Mesenteric fat pad (tissue), 1 donor: Measurements from ENCODE around the gene CACNG3. TPM values are rescaled to one million over a fixed set of nuclear protein-coding genes. Genes with fewer than 3 reads are reported as not detected.
"Not testable (repeated sequence)": the region's sequence is repeated elsewhere in the genome, so short reads cannot be mapped to it uniquely, and the experiment has no call there.

Experiments
- DNase-seq: peaks from one replicate; pipeline ENCODE4 v3.0.0-alpha.2; 2020; ENCODE audit warnings: low spot score
- total RNA-seq: library from RNA; stranded (reverse); fragmentation: NEBNext Ultra II Directional; extraction: Animal tissue kit (Norgen Biotek cat#: 25700); gene quantifications from one replicate; pipeline ENCODE4 v1.2.1, GENCODE V29; 2021
- donor health status: DM: yes; HTN: yes; CAD: no.

Gene CACNG3
- total RNA-seq, 1 donor from 2014 or later: not detected

DNA sequence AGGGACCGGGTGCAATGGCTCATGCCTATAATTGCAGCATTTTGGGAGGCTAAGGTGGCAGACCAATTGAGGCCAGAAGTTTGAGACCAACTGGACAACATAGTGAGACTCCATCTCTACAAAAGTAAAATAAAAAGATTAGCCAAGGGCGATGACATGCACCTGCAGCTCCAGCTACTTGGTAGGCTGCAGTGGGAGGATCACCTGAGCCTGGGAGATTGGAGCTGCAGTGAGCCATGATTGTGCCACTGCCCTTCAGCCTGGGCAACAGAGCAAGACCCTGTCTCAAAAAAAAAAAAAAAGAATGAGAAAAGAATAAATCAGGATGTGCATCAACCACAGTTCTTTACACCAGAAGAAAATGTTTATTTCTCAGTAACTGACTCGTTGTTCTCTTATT is 76.0 kb downstream of the CACNG3 start:
- DNase-seq: no peak

DNA sequence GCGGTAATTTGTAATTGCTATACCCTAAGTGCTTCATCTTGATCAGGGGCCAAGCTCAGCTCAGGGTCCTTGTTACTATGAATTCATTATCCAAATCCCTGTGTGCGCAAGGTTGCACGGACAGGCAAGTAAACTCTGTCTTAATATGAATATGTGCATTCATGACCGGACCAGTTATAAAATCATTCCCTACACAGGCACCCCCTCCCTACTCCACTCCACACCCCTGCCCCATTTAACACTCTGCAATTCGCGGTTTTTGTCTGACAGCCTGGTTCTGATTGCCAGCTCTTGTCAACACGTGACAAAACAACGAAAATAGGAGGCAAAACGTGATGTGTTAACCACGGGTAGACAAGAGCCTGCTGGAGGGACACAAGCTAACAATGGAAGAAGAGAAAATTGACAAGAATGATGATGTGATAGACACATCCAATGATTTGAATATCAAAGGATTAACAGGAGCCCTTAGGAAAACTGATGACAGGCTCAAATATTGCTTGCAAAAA is 76.5 kb downstream of the CACNG3 start:
- DNase-seq: no peak

DNA sequence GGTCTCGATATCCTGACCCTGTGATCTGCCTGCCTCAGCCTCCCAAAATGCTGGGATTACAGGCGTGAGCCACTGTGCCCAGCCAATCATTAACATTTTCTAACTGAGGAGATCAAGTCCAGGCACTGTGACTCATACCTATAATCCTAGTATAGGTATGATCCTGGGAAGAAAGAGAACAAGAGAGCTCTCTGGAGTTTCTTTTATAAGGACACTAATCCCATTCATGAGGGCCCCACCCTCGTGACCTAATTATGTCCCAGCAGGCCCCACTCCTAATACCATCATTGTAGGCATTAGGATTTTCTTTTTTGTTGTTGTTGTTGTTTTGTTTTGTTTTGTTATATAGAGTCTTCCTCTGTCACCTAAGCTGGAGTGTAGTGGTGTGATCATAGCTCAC is 80.4 kb downstream of the CACNG3 start:
- DNase-seq: no peak

DNA sequence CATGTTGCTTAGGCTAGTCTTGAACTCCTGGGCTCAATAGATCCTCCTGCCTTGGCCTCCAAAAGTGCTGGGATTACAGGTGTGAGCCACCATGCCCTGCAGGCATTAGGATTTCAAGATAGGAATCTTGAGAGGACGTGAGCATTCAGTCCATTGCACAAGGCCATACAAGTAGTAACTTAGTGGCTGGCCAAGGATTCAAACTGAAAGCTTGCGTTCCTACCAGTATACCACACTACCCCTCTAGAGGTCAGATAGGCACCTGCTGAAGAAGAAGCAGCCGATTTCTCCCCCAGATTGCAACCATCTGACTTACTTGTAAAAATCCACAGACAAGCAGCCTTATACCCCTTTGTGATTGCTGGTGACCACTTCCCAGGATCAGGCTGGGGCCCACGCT is 80.9 kb downstream of the CACNG3 start:
- no peak for DNase-seq

DNA sequence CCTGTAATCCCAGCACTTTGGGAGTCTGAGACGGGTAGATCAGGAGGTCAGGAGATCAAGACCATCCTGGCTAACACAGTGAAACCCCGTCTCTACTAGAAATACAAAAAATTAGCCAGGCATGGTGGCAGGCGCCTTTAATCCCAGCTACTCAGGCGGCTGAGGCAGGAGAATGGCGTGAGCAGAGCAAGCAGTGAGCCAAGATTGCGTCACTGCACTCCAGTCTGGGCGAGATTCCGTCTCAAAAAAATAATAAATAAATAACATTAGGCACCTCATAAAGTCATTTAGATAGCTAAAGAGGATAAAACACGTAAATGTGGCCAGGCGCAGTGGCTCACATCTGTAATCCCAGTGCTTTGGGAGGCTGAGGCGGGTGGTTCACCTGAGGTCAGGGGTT is 87.7 kb downstream of the CACNG3 start:
- not testable (repeated sequence) for DNase-seq

DNA sequence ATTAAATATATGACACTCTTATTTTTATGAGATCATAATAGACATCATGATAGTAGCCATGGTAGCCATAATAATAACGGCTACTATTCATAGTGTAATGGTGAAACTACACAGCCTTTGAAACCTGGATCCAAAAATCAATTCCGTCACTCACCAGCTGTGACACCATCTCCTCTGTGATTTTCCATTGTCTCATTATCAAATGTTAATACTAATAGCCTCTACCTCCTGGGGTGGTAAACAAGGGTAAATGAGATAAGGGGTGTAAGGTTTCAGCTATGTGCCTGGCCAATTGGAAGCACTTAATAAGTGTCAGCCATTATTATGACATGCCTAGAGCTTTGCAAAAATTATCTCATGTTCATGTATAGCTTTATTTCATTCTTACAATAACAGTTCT is 88.6 kb downstream of the CACNG3 start:
- no peak for DNase-seq

DNA sequence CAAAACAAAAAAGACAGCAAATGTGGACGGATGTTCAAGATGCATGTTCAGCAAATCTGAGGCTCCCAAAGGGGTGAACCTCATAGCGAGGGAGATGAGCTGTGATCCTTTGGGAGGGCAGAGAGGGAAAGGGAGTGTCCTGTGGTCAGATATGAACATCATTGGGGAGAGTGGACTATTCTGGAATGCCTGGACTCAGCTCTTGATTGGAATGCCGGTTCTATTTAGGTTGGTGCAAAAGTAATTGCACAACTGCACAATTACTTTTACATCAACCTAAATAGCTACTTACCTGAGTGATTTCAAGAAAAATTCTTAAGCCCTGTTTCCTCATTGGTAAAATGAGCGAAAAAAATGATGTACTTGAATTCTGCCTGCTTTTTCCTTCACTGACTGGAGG is 89.6 kb downstream of the CACNG3 start:
- no peak for DNase-seq

DNA sequence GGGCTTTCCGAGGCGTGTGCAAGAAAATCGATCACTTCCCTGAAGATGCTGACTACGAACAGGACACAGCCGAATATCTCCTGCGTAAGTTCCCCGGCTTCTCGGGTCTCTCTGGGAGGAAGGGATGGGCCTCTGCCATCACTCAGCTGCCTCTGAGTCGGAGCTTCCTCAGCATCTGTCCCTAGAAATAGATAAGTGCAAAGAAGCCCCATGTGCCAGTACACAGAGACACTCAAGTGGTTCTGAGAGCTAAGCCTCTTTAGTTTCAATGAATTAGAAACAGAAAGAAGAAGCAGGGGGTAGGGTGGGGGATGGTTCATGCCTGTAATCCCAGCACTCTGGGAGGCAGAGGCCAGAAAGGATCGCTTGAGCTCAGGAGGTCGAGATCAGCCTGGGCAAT is 90.6 kb downstream of the CACNG3 start:
- no peak for DNase-seq

DNA sequence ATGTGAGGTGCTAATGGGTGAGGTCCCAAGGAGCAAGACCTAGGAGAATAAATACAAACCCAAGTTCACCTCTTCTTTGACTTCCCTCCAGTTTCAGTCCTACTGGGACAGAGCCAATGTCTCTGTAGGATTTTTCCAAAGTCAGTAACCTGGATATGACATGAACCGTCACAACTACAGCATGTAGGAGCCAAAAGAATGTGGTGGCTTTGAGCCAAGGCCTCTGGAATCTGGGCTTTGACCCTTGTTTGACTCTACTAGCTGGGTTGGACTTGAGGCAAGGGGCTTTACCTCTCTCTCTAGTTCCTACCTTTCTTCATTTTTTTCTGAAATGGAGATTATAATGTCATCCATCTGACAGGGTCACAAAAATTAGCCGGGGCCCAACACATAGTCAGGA is 91.4 kb downstream of the CACNG3 start:
- DNase-seq: no peak

DNA sequence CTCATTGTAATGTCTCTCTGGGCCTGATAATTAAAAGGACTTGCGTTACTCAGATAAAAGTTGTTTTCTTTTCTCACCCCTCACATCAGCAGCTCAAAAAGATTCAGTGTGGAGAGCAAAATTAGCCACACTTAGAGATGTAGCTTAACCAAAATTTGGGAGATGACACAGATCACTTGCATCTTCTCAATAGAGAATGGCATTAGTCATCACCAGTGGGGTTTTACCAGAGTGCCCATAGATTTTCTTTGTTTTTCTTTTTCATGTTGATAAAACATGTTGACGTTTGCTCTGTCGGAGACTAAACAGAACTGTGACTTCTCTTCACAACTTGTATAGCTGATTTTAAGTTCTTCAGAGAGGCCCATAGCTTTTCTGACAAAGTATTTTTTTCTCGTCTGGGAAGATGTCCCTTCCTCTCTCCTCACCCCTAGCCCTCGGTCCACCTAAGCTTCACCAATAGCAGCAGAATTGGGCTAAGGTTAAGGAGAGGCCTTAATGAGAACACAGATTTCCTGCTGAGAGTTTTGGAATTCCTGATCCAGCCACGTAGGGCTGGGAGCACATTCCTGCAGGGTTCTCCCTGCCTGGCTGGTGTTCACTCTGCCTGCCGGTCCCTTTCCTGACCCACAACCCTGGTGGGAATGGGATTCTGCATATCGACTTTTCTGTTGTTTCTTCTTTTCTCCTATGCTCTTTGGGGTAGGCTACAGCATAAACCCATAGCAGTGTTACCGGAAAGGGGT is 92.6 kb downstream of the CACNG3 start:
- no peak for DNase-seq

DNA sequence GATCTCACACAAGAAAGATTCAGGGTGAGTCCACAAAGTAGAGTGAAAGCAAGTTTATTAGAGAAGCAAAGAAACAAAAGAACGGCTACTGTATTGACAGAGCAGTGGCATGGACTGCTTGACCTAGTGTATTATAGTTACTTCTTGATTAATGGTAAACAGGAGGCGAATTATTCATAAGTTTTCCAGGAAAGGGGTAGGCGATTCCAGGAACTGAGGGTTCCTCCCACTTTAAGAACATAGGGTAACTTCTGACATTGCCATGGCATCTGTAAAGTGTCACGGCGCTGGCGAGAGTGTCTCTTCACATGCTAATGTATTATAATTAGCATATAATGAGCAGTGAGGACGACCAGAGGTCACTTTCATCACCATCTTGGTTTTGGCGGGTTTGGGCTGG is 93.2 kb downstream of the CACNG3 start:
- no peak for DNase-seq

DNA sequence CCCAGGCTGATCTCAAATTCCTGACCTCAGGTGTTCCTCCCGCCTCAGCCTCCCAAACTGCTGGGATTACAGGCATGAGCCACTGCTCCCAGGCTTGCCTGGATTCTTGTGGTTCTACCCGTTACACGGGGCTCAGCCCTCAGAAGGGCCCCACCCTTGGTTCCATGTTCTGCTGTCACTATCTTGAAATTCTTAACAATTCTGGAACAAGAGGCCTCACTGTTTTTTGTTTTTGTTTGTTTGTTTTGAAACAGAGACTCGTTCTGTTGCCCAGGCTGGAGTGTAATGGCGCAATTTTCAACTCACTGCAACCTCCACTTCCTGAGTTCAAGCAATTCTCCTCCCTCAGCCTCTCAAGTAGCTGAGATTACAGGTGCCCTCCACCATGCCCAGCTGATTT is 96.6 kb downstream of the CACNG3 start:
- DNase-seq: no peak

DNA sequence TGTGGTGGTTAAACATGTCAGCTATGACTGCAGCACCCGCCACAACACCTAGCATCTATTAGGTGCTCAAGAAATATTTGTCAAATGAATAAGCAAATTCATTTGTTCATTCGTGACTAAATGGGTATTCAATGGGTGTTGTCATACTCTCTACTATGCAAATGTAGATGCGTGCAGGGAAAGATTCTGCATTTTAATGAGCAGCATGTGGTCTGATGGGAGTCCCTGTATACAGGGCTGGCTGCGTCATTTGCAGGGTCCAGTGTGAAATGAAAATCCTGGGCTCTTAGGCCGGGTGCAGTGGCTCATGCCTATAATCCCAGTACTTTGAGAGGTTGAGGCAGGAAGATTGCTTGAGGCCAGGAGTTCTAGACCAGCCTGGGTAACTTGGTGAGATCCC is 97.5 kb downstream of the CACNG3 start:
- DNase-seq: no peak

DNA sequence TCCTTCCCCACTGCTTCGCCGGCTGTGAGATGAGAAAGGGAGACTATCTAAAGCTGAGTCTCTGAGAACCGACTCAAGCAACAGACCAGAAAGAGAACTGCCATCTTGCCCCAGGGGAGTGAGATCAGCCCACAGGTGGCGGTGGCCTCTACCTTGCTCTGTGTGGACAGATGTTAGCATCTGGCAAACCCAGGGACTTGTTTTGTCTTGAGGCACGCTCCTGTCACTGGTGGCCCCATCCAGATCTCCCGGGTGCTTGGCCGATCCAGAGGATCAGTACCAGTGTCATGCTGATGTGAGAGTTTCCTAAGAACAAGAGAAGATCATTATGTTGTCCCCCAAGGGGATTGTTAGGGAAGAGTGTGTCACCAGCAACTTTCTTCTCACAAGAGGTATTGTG is 101.4 kb downstream of the CACNG3 start:
- DNase-seq: no peak

DNA sequence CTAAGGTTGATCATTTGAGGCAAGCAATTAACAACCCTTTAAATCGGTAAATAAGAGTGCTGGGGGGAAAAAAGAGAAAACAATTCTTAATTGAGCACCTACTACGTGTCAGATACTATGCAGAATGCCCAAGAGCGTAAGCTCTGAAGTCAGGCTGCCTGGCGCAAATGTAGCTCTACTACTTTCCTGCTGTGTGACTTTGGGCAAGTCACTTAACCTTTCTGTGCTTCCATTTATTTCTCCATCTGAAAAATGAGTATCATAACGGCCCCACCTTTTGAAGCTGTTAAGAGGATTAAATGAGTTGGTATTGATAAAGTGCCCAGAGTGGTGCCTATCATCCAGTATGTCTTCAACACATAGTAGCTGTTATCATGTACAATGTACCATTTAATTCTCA is 102.0 kb downstream of the CACNG3 start:
- DNase-seq: no peak

DNA sequence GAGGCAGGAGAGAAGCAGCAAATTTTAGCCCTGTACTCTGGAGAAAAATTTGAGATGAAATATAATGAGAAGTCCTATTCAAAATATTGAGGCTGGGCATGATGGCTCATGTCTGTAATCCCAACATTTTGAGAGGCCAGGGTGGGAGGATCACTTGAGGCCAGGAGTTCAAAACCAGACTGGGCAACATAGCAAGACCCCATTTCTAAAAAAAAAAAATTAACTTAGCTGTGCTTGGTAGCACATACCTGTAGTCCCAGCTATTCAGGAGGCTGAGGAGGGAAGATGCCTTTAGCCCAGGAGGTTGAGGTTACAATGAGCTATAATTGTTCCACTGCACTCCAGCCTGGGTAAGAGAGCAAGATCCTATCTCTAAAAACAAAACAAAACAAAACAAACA is 103.4 kb downstream of the CACNG3 start:
- DNase-seq: no peak

DNA sequence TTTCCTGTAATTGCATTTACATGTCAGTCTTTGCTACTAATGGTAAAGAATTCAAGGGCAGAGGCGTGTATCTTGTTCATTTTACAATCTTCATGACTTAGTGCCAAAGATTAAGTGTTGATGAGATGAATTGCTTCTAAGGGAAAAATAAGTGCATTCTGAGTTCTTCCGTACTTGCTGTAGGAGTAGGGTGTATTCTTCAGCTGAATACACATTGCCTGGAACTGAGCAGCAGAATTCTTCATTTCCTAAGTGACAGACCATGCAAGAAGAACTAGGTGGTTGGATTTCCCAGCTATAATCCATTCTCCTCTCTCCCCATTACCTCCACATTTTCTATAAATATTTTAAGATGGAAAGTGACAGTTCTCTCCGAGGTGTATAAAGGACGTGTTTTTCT is 104.8 kb downstream of the CACNG3 start:
- no peak for DNase-seq

DNA sequence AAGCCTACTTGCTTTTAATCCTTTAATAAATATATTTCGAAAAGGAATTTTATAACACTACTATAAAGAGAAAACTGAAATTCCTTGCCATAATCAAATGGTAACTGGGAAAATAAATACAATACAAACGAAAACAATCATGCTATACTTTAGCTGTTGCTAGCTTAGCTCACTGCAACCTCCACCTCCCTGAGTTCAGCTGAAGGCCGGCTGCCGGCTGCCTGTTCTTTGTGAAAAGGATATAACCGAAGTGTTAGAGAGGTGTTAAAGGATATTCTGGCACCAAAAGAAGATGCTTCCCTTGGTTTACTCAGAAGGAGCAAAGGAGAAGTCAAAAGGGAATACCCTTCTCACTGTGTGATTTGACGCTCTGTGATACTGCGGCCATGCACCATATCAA is 108.5 kb downstream of the CACNG3 start:
- DNase-seq: no peak

DNA sequence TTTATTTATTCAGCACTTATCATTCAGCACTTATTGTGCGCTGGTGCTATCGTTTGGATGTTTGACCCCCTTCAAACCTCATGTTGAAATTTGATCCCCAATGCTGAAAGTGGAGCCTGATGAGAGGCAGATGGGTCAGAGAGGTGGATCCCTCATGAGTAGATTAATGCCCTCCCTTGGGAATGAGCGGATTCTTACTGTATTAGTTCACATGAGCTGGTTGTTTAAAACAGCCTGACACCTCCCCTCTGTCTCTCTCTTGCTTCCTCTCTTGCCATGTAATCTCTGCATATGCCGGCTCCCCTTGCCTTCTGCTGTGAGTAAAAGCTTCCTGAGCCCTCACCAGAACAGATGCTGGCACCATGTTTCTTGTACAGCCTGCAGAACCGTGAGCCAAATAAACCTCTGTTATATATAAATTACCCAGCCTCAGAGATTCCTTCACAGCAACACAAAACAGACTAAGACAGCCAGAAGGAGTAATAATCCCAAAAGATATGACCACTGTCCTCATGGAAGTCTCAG is 111.1 kb downstream of the CACNG3 start:
- DNase-seq: no peak

DNA sequence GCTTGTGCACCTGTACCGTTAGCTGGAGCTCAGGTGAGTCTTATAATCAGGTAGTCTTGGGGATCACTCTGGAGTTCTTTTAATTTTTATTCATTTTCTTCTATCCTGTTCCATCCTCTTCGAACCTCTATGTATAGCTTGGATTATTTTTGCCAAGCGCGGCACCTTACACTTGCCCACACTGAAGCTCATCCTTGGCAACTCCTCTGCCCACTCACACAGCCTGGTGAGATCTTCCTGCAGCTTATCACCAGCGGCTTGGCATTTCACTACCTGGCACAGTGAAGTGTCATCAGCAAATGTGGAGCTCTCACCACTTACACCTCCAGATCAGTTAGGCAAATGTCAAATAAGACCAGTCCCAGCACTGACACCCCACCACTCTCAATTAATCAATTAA is 116.7 kb downstream of the CACNG3 start:
- DNase-seq: no peak

DNA sequence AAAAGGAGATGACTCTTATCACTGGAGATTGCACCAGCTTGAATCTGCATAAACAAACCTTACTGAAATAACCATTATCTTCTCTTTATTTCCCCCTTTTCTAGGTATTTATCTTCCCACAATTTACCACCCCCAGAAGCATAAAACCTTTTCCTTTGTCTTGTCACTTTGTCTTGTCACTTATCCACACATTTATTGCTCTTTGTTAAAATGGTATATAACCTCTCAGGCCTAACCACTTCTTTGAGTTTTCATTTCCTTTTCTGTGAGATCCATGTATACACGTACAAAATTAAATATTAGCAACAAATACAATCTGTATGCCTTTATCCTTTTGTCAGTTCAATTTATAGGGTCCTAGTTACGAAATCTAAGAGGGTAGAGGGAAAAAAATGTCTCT is 122.9 kb downstream of the CACNG3 start:
- DNase-seq: no peak

DNA sequence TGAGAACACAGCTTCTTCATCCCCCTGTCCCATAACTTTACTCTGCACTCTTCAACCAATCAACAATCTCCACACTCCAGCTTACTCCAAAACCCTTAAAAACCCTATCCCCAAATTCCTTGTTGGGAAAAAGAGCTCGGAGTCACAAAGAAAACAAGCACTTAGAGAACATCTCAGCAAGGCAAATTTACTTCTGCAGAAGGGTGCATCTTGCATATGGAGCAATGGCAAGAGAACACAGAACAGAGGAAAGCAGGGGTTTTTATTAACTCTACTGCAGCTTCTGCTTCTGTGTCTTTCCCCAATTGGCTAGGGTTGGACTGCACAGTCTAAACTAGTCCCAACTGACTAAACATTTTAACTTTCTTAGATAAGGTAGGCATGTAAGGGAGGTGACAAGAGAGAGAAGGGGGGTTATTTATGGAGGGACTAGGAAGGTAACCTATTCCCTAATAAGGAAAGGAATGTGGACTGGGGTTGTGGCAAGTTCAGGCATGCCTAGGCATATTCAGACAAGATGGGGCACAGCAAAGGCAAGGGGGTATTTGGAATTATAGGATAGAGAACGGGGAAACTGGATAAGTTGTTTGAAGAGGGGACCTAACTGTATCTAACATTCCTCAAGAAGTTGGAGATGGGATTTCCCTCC is 125.5 kb downstream of the CACNG3 start:
- DNase-seq: no peak
